Activated T-cell treated with anti-CD3 and anti-CD28 coated beads for 4 hours (primary cell): Measurements from ENCODE around the gene BRINP2.

ENCODE experiments used
- DNase-seq: peaks from one replicate; pipeline ENCODE4 v3.0.0-alpha.2; 2020

BRINP2 gene

GRCh38 chr1:177171536-177172123 lies 872 bp downstream of the BRINP2 start:
- DNase-seq: no peak

- no peak for DNase-seq
These were observed 1.5 kb downstream of the BRINP2 start for GRCh38 chr1:177172272-177172671.

- no peak for DNase-seq
These were observed 2.1 kb downstream of the BRINP2 start for GRCh38 chr1:177172866-177173265.

GRCh38 chr1:177173976-177174375 lies 3.2 kb downstream of the BRINP2 start:
- DNase-seq: no peak

GRCh38 chr1:177174921-177175634 lies 4.3 kb downstream of the BRINP2 start:
- DNase-seq: no peak

GRCh38 chr1:177181280-177181630 lies 10.5 kb downstream of the BRINP2 start:
- no peak for DNase-seq

- peak; percentile 0 for DNase-seq
These were observed 11.0 kb downstream of the BRINP2 start for GRCh38 chr1:177181631-177182291.

- DNase-seq: no peak
These were observed 13.1 kb downstream of the BRINP2 start for GRCh38 chr1:177183836-177184235.

- no peak for DNase-seq
These were observed 14.5 kb downstream of the BRINP2 start for GRCh38 chr1:177185209-177185608.

- DNase-seq: no peak
These were observed 15.9 kb downstream of the BRINP2 start for GRCh38 chr1:177186639-177187038.

GRCh38 chr1:177190308-177190970 lies 19.7 kb downstream of the BRINP2 start:
- DNase-seq: no peak

GRCh38 chr1:177198243-177198642 lies 27.5 kb downstream of the BRINP2 start:
- no peak for DNase-seq

GRCh38 chr1:177200290-177200689 lies 29.5 kb downstream of the BRINP2 start:
- no peak for DNase-seq

GRCh38 chr1:177206831-177207355 lies 36.1 kb downstream of the BRINP2 start:
- no peak for DNase-seq

- DNase-seq: no peak
These were observed 38.2 kb downstream of the BRINP2 start for GRCh38 chr1:177208920-177209319.

GRCh38 chr1:177209357-177209756 lies 38.6 kb downstream of the BRINP2 start:
- DNase-seq: no peak

GRCh38 chr1:177210071-177210470 lies 39.3 kb downstream of the BRINP2 start:
- DNase-seq: no peak

GRCh38 chr1:177211231-177211630 lies 40.5 kb downstream of the BRINP2 start:
- DNase-seq: no peak

GRCh38 chr1:177216587-177217202 lies 45.9 kb downstream of the BRINP2 start:
- DNase-seq: no peak

- no peak for DNase-seq
These were observed 49.0 kb downstream of the BRINP2 start for GRCh38 chr1:177219554-177220458.

- DNase-seq: no peak
These were observed 52.6 kb downstream of the BRINP2 start for GRCh38 chr1:177223359-177223758.
